Brain microvascular endothelial cell (primary cell): ENCODE data around the gene CCDC91.

Experiments
- DNase-seq: peaks from one replicate; pipeline ENCODE4 v3.0.0-alpha.2; 2020
- H3K27ac ChIP-seq: fragments of 250-450 bp; sonication (Bioruptor Pico); 2 replicates; pipeline ENCODE4 v1.5.1; 2020; ENCODE audit warnings: mild to moderate bottlenecking, moderate library complexity
- H3K27me3 ChIP-seq: fragments of 250-450 bp; sonication (Bioruptor Pico); replicated peaks from 2 replicates; pipeline ENCODE4 v1.5.1; 2020; ENCODE audit warnings: mild to moderate bottlenecking
- H3K36me3 ChIP-seq: fragments of 250-450 bp; sonication (Bioruptor Pico); replicated peaks from 2 replicates; pipeline ENCODE4 v1.5.1; 2020; ENCODE audit warnings: mild to moderate bottlenecking
- H3K4me3 ChIP-seq: 2 replicates; pipeline ENCODE4 v1.5.1; 2011; ENCODE audit warnings: low read depth, mild to moderate bottlenecking, control low read depth, low read length, moderate library complexity
- CTCF ChIP-seq: IDR thresholded peaks from 2 replicates; pipeline ENCODE4 v1.5.1; 2011; ENCODE audit warnings: low read depth, mild to moderate bottlenecking, moderate library complexity, low read length, control low read depth, inconsistent platforms; ENCODE audit errors: missing control alignments
- in situ Hi-C: cut with HindIII; loops from 2 replicates; pipeline ENCODE4 v1.10.0; 2017; ENCODE audit warnings: low sequenced_read_pairs, low pct_ligation_motif_present

CCDC91 gene

DNA sequence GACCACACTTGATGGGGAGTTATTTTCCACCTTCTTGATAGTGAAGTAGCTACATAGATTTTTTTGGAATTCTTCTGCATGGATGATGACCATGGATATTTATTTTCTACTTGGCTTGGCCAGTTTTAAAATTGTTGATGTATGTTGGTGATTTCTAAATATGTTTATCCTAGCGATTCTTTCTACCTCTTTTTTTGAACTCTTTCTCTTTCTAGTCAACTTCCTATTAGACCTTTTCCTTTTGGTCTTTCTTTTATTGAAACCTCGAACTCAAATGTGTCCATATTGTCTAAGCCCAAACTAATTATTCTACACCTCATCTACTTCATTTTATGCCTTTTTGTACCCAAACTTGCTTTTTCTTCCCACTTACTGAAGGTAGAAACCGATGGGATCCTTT is 37.0 kb downstream of the CCDC91 start:
- Histone ChIP-seq H3K27me3 (no peaks in the 10 kb centered on the region), H3K27ac (no peak overlapping the region), H3K36me3 (no peaks in the 10 kb centered on the region), H3K4me3 (no peak overlapping the region)
- in situ Hi-C loops = no loop called here
- TF ChIP-seq CTCF = no peak
- DNase-seq = no peak

DNA sequence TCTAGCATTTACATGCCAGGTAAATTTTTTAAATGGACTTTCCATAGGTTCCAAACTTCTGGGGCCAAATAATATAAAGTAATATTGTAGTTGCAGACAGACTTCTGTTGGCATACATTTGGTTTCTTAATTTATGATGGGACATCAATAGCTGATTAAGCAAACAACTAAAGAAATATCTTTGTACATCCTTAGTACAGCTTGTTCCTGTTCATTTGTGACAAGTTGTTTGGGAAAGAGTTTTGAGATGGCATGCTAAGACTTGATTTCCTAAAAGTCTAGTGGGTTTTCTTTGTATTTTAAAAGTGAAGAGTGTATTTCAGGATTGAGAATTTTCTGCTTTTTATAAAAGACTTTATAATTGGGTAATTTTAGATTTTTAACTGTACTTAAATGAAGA is 41.0 kb downstream of the CCDC91 start:
- in situ Hi-C loops = no loop called here
- no peaks in the 10 kb centered on the region for H3K27me3 ChIP-seq
- no peaks in the 10 kb centered on the region for H3K36me3 ChIP-seq
- DNase-seq = no peak
- no peak for TF ChIP-seq CTCF
- H3K4me3 ChIP-seq = no peak overlapping the region
- no peak overlapping the region for H3K27ac ChIP-seq

DNA sequence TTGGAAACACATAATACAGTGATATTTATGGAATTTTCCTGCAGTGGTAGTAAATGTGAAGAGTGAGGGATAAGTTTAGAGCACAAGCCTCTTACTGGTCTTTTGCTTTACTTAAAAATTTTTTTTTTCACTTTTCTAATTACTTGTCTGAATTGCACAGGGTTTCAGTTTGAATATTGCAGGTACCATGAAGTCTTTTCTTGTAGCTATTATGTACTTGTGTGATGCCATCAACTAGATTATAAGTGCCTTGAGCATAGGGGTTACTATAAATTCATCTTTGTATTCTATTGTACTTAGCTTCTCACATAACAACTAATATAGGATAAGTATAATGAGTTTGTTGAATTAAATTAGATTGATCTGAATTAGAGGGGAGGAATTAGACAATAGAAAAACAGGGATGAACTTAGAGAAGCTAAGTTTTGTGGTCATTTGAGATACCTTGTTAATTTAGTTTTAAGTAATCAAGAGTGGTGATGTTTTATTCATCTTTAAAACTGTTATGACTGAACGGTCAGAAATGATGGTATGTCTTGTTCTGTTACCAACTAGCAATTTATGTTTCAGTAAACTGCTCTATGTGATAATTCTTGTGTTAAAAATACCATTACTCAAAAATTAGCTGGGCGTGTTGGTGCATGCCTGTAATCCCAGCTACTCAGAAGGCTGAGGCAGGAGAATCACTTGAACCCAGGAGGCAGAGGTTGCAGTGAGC is 42.1 kb downstream of the CCDC91 start:
- no peaks in the 10 kb centered on the region for H3K36me3 ChIP-seq
- H3K27ac ChIP-seq = no peak overlapping the region
- H3K4me3 ChIP-seq = no peak overlapping the region
- in situ Hi-C loops = no loop called here
- no peak for TF ChIP-seq CTCF
- H3K27me3 ChIP-seq = no peaks in the 10 kb centered on the region
- no peak for DNase-seq

DNA sequence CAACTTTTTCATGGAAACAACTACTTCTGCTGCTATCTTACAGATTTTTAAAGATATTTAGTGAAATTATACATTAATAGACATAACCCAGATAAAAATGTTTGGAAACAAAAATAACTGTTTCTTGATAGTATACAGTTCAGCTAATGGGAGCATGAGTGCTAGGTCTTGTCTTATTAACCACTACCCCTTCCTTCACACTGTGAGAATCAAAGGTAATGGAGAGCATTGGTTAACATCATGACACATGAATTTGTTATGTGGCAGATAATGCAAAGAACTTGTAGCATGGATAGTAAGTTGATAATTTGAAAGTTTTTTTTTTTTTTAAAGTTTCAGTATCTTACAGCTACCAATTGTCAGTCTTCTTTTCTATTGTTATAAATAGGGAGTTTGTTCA is 44.2 kb downstream of the CCDC91 start:
- Histone ChIP-seq H3K36me3 (no peaks in the 10 kb centered on the region), H3K27me3 (no peaks in the 10 kb centered on the region), H3K4me3 (no peak overlapping the region), H3K27ac (no peak overlapping the region)
- DNase-seq = no peak
- TF ChIP-seq CTCF = no peak
- in situ Hi-C loops = no loop called here

DNA sequence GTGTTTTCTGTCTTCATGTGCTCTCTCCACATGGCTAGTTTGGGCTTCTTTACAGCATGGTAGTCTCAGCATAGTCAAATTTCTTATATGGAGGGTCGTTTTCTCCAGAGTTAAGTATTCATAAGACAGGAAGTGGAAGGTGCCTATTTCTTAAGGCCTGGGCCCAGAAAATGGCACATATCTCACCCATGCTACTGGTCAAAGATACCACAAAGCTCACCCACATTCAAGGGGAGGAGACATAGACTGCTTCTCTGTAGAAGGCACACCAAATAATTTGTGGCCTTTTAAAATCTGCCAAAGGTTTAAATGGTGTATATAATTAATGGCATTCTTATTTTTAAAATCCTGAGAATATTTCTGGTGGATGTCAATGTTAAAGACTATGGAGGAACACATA is 44.8 kb downstream of the CCDC91 start:
- DNase-seq = no peak
- Histone ChIP-seq H3K27me3 (no peaks in the 10 kb centered on the region), H3K4me3 (no peak overlapping the region), H3K27ac (no peak overlapping the region), H3K36me3 (no peaks in the 10 kb centered on the region)
- TF ChIP-seq CTCF = no peak
- in situ Hi-C loops = no loop called here

GRCh38 chr12:28235985-28236384 is 45.7 kb downstream of the CCDC91 start:
- Histone ChIP-seq H3K27me3 (no peaks in the 10 kb centered on the region), H3K36me3 (no peaks in the 10 kb centered on the region), H3K4me3 (no peak overlapping the region), H3K27ac (no peak overlapping the region)
- no peak for DNase-seq
- in situ Hi-C loops = no loop called here
- TF ChIP-seq CTCF = no peak
